Adipose tissue (tissue), 3 donors: ENCODE results near the gene ZNF283. TPM values are rescaled to one million over a fixed set of nuclear protein-coding genes. Genes with fewer than 3 reads are reported as not detected.

Source experiments
- H3K27ac ChIP-seq: one replicate; pipeline ENCODE4 v1.5.1; 2013; ENCODE audit warnings: low read depth, low read length
- WGBS, 3 donors: extraction: QIAGEN DNeasy Blood & Tissue Kit; methylation state at CpG; one replicate each; pipeline ENCODE4 v1.1.7; 2013; 5-methylcytosine and 5-hydroxymethylcytosine counted together
- polyA plus RNA-seq, 3 donors: library from polyadenylated mRNA; stranded (reverse); fragments of 200-250 nt; gene quantifications; one replicate each; pipeline ENCODE4 v1.2.3, GENCODE V29; 2013
- donor health status: healthy with polysubstance abuse.
- donor health status: Bipolar disorder and iron deficiency.
- donor health status: healthy.

ZNF283 gene
- polyA plus RNA-seq, result 1 to 10 TPM; 1.3 to 2.2 (median 1.6) TPM

GRCh38 chr19:43826787-43827754, at the start of gene ZNF283:
Gene ZNF283 (plus strand): TSS chr19:43827321. CDS start chr19:43833505, 6,184 bp downstream.
- no peak within 1 kb of the TSS for H3K27ac ChIP-seq
- WGBS, 3 donors, result 5 to 7% (median 6%) methylated on average over 46 of the region's 46 CpGs

DNA sequence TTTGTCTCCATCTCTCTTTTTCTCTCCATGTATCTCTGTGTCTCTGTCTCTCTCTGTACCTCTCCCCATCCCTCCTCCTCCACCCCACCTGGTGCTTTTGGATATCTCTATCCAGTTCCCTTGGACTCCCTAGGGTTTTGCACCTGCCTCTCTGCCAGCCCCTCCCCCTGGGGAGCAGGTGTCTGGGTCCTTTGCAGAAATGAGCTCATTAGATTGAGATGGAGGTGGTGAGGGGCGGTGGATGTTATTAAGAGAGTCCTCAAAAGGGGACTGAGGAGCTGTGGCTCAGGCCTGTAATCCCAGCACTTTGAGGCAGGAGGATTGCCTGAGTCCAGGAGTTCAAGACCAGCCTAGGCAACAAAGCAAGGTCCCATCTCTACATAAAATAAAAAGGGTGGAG, 48.5 kb upstream of the ZNF283 start:
- 76 to 95% (median 78%) methylated on average over 1 of the region's 1 CpG for WGBS, 3 donors
- no peak overlapping the region for H3K27ac ChIP-seq

DNA sequence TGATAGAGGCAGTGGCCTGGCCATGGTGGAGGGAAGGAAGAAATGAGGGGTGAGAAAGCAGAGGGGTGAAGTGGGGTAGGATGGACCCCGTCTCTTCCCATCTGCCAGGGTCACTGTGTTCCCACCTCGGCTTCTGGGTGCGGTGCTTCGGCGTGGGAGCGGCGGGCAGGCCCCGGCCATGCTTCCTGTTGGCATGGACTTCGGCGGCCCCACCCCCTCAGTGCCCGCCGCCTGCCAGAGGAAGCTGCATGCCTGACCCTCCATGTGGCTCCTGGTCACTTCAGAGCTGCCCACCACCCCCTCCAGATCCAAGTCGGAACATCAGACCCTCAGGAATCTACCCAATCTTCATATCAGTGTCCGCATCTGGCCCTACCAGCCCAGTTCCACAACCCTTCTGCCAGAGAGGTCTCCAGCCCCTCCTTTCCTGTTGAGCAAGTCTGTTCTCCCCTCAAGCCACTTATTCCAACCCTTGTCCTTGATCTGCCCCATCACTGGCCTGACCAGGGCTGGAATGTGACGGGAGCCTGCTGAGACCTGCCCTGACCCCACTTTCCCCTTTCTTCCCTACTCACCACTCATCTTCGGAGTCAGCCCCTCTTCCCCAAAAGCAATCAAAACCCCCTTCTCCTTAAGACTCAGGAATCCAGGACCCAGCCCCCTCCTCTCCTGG, 47.8 kb upstream of the ZNF283 start:
- 38 to 64% (median 42%) methylated on average over 6 to 16 of the region's 16 CpGs for WGBS, 3 donors
- no peak overlapping the region for H3K27ac ChIP-seq

DNA sequence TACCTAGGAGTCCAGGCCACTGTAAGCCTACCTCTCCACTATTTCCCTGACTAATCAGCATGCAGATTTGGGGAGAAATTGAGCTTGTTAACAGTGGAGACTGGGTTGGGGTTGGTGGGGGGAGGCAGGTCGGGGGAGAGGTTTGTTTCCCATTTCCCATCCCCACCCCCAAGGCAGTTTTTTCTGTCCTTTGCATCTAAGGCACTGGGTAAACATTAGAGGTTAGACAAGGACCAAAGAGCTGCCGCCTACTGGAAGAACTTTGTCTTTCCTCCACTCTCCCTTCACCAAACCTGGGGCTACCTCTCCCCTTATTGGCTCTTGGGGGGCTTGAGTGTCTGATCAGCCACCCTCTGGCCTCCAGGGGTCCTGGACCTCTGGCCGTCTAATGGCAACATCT, 47.3 kb upstream of the ZNF283 start:
- no peak overlapping the region for H3K27ac ChIP-seq
- WGBS, 3 donors, result 30 to 52% (median 50%) methylated on average over 3 of the region's 3 CpGs

- H3K27ac ChIP-seq, result no peak within 1 kb of the TSS
- WGBS, 3 donors, result 20 to 31% (median 25%) methylated on average over 19 of the region's 19 CpGs
Observed at GRCh38 chr19:43780706-43781525, 46.2 kb upstream of the ZNF283 start, which contains the start of gene KCNN4. Gene KCNN4 (minus strand): TSS chr19:43780973. CDS start chr19:43780861, 112 bp downstream.

DNA sequence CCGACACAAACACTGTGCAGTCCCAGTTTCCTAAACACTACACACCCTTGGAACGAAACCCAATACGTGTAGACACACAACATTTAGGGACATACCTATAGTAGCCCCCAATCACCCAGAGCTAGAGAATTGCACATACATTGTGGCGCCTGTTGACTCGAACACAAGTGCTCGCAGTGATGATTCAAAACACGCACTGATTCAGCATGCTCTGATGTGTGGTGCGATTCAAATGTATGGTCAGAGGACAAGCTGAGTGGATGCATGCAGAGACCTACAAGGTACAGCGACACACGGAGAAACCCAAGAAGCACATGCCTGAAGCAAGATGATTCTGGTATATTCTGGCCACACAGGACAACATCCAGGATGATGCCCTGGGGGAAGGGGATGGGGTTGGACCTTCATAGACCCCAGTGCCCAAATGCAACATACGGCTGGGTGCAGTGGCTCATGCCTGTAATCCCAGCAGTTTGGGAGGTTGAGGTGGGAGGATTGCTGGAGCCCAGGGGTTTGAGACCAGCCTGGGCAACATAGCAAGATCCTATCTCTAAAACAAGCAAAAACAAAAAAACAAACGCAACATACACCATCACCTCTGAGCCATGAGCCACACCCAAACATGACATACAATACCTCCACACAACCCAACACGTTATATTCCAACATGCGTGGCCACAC, 45.4 kb upstream of the ZNF283 start:
- H3K27ac ChIP-seq, result no peak overlapping the region
- WGBS, 3 donors, result 78 to 90% (median 90%) methylated on average over 14 of the region's 14 CpGs

DNA sequence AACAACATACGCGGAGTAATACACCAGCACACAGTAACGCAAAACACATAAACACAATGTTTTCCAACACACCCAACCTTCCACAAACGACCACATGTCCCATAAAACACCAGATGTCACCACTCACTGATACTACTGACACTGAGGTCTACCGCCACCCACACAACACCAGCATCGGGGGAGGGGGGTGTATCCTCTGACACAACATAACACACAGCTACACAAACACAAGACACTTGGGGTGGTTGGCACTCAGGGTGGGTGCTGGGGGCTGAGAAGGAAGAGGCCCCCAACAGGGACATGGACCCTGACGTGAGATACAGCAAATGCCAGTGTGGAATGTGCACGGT, 44.8 kb upstream of the ZNF283 start:
- WGBS, 3 donors, result 59 to 69% (median 67%) methylated on average over 8 of the region's 8 CpGs
- no peak overlapping the region for H3K27ac ChIP-seq

DNA sequence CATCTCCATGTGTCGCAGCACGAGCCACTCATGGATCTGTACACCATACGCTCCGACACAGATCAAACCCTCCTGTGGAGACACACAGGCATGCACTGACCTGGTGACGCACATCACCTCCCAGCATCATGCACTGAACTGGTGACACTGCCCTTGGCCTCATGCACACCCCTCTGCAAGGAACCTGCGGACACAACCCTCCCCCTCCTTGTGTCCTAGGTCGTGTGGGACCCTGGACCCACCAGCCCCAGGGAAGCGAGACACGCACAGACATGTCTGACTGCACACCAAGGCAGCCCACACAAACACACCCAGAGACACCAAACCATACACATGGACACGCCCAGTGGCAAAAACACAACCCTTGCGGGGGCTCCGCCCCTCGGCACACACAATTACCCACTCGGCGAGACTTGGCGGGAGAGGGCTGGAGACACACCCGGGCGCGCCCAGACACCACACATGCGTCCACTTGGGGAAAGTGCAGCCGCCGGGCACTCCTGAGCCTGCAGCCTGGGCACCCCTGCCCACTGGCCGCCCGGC, 44.4 kb upstream of the ZNF283 start:
- 74 to 81% (median 78%) methylated on average over 24 of the region's 24 CpGs for WGBS, 3 donors
- no peak overlapping the region for H3K27ac ChIP-seq

GRCh38 chr19:43783636-43784035, 43.5 kb upstream of the ZNF283 start:
- WGBS, 3 donors, result 81 to 91% (median 90%) methylated on average over 8 of the region's 8 CpGs
- no peak overlapping the region for H3K27ac ChIP-seq

- H3K27ac ChIP-seq, result no peak overlapping the region
- 49 to 72% (median 49%) methylated on average over 4 of the region's 4 CpGs for WGBS, 3 donors
Observed at GRCh38 chr19:43784241-43784980, 42.7 kb upstream of the ZNF283 start.

- 7 to 13% (median 12%) methylated on average over 10 of the region's 10 CpGs for WGBS, 3 donors
- no peak overlapping the region for H3K27ac ChIP-seq
Observed at GRCh38 chr19:43784981-43785808, 41.9 kb upstream of the ZNF283 start.

DNA sequence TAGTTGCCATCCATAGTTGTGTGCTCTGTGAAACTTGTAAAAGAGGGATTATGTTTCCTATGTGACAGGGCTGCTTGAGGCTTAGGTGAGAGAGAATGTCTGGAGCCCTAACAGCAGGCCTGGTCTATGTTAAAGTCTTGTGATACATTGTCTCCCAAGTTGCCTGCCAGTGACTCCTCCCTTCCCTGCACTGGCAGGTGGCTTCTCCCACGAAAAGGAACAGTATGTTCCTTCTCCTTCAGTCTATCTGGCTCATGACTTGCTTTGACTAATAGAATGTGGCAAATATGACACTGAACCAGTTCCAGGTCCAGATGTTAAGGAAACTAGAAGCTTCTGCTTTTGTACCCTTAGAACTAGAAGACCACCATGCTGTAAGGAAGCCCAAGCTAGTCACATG, 40.5 kb upstream of the ZNF283 start:
- H3K27ac ChIP-seq, result no peak overlapping the region
- 31 to 68% (median 50%) methylated on average over 1 of the region's 1 CpG for WGBS, 3 donors

DNA sequence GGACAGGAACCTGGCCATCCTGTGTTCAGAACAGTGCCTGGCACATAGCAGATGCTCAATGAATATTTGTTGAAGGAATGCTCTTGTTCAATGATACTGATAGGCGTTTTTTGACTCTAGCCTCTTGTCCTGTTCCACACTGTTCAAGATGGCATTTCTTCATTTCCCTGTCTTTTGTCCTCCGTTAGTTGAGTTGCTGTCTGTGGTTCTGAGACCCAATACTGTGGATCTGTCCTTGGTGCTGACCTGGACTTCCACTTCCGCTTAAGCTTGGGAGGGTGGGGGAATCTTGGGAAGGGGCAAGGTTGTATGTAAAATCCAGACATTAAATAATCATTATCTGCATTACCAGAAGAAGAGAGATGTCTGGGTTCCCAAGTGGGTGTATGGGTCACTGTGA, 38.1 kb upstream of the ZNF283 start:
- 6 to 9% (median 6%) methylated on average over 3 of the region's 3 CpGs for WGBS, 3 donors
- H3K27ac ChIP-seq, result no peak overlapping the region

- H3K27ac ChIP-seq, result no peak overlapping the region
- 13 to 32% (median 27%) methylated on average over 3 of the region's 3 CpGs for WGBS, 3 donors
Observed at GRCh38 chr19:43790587-43790986, 36.5 kb upstream of the ZNF283 start.

DNA sequence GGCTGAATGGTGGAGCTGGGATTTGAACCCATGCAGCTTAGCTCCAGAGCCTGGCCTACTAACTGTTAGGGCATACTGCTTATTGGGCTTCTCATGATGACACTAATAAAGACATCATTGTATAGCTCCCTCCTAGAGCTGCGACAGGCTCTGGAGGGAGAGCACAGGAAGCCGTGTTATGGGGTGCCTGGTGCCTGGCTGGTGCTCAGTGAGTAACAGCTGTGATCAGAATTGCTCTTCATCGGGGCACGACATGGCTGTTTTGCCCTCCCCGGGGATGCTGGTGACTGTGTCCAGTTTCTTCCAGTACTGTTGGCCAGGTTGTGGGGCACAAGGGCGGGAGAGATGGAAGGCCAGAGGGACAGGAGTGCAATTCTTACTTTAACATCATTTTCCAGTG, 30.0 kb upstream of the ZNF283 start:
- H3K27ac ChIP-seq, result no peak overlapping the region
- WGBS, 3 donors, result 42 to 70% (median 57%) methylated on average over 6 of the region's 6 CpGs

DNA sequence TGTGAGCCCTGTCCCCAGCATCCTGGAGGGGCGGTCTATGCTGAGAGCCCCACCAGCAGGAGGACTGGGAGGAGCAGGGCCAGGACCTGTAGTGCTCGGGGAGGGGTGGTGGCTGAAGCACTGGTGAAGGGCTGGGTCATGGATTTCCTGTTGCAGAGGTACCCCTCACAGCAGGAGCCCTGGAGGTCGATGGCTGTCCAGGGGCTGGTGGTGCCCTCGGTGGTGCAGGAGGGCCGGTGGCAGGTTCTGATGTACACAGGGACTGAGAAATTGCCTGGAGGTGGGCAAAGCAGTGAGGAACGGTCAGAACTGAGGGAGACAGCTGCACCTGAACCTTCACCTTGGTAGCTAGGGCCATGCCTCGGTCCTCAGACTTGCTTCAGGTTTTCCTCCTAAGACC, 29.6 kb upstream of the ZNF283 start:
- H3K27ac ChIP-seq, result no peak overlapping the region
- WGBS, 3 donors, result 87 to 93% (median 89%) methylated on average over 7 of the region's 7 CpGs
